Transverse colon (tissue), 4 donors: ENCODE data around the gene APLNR. TPM values are rescaled to one million over a fixed set of nuclear protein-coding genes. Genes with fewer than 3 reads are reported as not detected.

Experiments used
- DNase-seq: peaks from one replicate; pipeline ENCODE4 v3.0.0-alpha.2; 2019
- H3K27ac ChIP-seq, 4 donors: fragments of 200-600 bp; sonication (generic); 2 replicates each; pipeline ENCODE4 v1.5.1; 2016 to 2018; ENCODE audit warnings: inconsistent platforms in 4 of 4
- H3K27me3 ChIP-seq: fragments of 200-600 bp; sonication (generic); 2 replicates; pipeline ENCODE4 v1.5.1; 2017; ENCODE audit warnings: inconsistent platforms
- H3K36me3 ChIP-seq, 4 donors: fragments of 200-600 bp; sonication (generic); 2 replicates each; pipeline ENCODE4 v1.5.1; 2017 to 2019; ENCODE audit warnings: inconsistent platforms in 4 of 4
- H3K4me1 ChIP-seq, 4 donors: fragments of 200-600 bp; sonication (generic); 2 replicates each; pipeline ENCODE4 v1.5.1; 2017 to 2020; ENCODE audit warnings: inconsistent platforms in 4 of 4
- H3K4me3 ChIP-seq, 4 donors: fragments of 200-600 bp; sonication (generic); 1 replicate in 1 of 4; 2 replicates in 3 of 4; pipeline versions ENCODE4 v1.5.1 to v1.6.1; 2017 to 2019; ENCODE audit warnings: inconsistent platforms in 4 of 4
- H3K9me3 ChIP-seq, 2 donors: fragments of 200-600 bp; sonication (generic); 2 replicates each; pipeline ENCODE4 v1.5.1; 2017 to 2019; ENCODE audit warnings: inconsistent platforms in 2 of 2
- CTCF ChIP-seq, 5 experiments: fragments of 200-600 bp in 3 of 5; fragments of 450-650 bp in 2 of 5; sonication (generic) in 3 of 5; IDR thresholded peaks; 1 replicate in 2 of 5; 2 replicates in 3 of 5; pipeline ENCODE4 v1.5.1; 2016 to 2017; ENCODE audit warnings: antibody characterized with exemption in 5 of 5, inconsistent platforms in 3 of 5, mild to moderate bottlenecking in 2 of 5, moderate library complexity in 1 of 5
- EP300 ChIP-seq: sonication (generic); formaldehyde crosslinking; IDR thresholded peaks from one replicate; pipeline ENCODE4 v1.6.1; 2017; ENCODE audit warnings: antibody characterized with exemption, low read depth
- POLR2A ChIP-seq: fragments of 450-650 bp; IDR thresholded peaks from one replicate; pipeline ENCODE4 v1.6.1; 2016; ENCODE audit warnings: antibody characterized with exemption, mild to moderate bottlenecking, moderate library complexity
- POLR2AphosphoS5 ChIP-seq, 3 donors: sonication (generic); formaldehyde crosslinking; IDR thresholded peaks; one replicate each; pipeline ENCODE4 v1.6.1; 2016; ENCODE audit warnings: antibody characterized with exemption in 3 of 3
- WGBS, 2 donors: methylation state at CpG; one replicate each; pipeline ENCODE4 v1.1.5; 2018; ENCODE audit warnings: low coverage in 1 of 2; 5-methylcytosine and 5-hydroxymethylcytosine counted together
- in situ Hi-C, 4 donors: fragments of 200-750 bp; cut with MboI; loops; one replicate each; pipeline versions ENCODE4 v1.15.0 to v1.15.1; 2017; ENCODE audit warnings: low sequenced_read_pairs in 3 of 4, low pct_ligation_motif_present in 1 of 4, low pct_unique_long_range_greater_than_20kb in 1 of 4
- intact Hi-C: fragments of 100-400 bp; cut with DNase I; formaldehyde crosslinking; loops from one replicate; pipeline ENCODE4 v1.15.1; 2023; ENCODE audit warnings: low total_unique reads
- total RNA-seq, 4 donors: library from RNA; depleted of rRNA; stranded (reverse); fragments of >200 nt; gene quantifications; one replicate each; pipeline ENCODE4 v1.1.0, GENCODE V29; 2016

Gene APLNR
- total RNA-seq, 4 donors from 2014 or later, result 0.68 to 2.6 (median 2.1) TPM; not detected in 1

- peak; percentile 63 for DNase-seq
- in situ Hi-C loops (loop anchor here in 3 of 4 donors (5.0 to 10.0 kb wide), 5 partner anchors 114 to 414 kb away; no protein-coding TSS in a partner anchor), intact Hi-C loops (loop anchor here (10.0 kb wide), 1 partner anchor 404 kb away; no protein-coding TSS in a partner anchor)
- Histone ChIP-seq H3K4me3 (no peak overlapping the region), H3K27me3 (no peaks in the 10 kb centered on the region), H3K4me1 (peaks cover 2 to 5% (median 4%) of the 10 kb centered on the region in 4 donors), H3K9me3 (no peaks in the 10 kb centered on the region), H3K36me3 (no peaks in the 10 kb centered on the region), H3K27ac (peak overlapping the region in 3 of 4 donors; percentile 22 to 46 (median 26))
- TF ChIP-seq CTCF (IDR thresholded peaks at IDR 0.05), result peak; percentile 26 to 62 (median 45)
- TF ChIP-seq POLR2A, result no peak
- 0 to 38% methylated on average over 1 to 6 of the region's 9 CpGs for WGBS, 2 donors
These were observed 11.8 kb upstream of the APLNR start for GRCh38 chr11:57248780-57249383.

- intact Hi-C loops, result loop anchor here (10.0 kb wide), 1 partner anchor 400 kb away; no protein-coding TSS in a partner anchor
- Histone ChIP-seq H3K4me3 (no peak overlapping the region), H3K27me3 (no peaks in the 10 kb centered on the region), H3K36me3 (no peaks in the 10 kb centered on the region), H3K4me1 (peaks cover 1 to 8% (median 4%) of the 10 kb centered on the region in 4 donors), H3K27ac (no peak overlapping the region), H3K9me3 (no peaks in the 10 kb centered on the region)
- in situ Hi-C loops, result loop anchor here in 3 of 4 donors (5.0 to 10.0 kb wide), 5 partner anchors 110 to 410 kb away; no protein-coding TSS in a partner anchor
- TF ChIP-seq CTCF (IDR thresholded peaks at IDR 0.05), result no peak
- TF ChIP-seq POLR2A, result no peak
- TF ChIP-seq POLR2AphosphoS5 (IDR thresholded peaks at IDR 0.05), result no peak
- TF ChIP-seq EP300, result no peak
- WGBS, 2 donors, result 67% methylated on average over 3 of the region's 3 CpGs; no CpG with 5 or more reads in 1 of the 2 donors
- no peak for DNase-seq
These were observed 7.9 kb upstream of the APLNR start for GRCh38 chr11:57244911-57245310.

- H3K9me3 ChIP-seq, result no peaks in the 10 kb centered on the region
- no peaks in the 10 kb centered on the region for H3K36me3 ChIP-seq
- 68% methylated on average over 2 of the region's 2 CpGs; no CpG with 5 or more reads in 1 of the 2 donors for WGBS, 2 donors
- in situ Hi-C loops (loop anchor here in 3 of 4 donors (10.0 kb wide), 3 partner anchors 107 to 407 kb away; no protein-coding TSS in a partner anchor), intact Hi-C loops (loop anchor here (10.0 kb wide), 1 partner anchor 397 kb away; no protein-coding TSS in a partner anchor)
- no peak overlapping the region for H3K27ac ChIP-seq
- TF ChIP-seq CTCF (IDR thresholded peaks at IDR 0.05) (no peak), POLR2A (no peak), EP300 (no peak), POLR2AphosphoS5 (IDR thresholded peaks at IDR 0.05) (no peak)
- H3K27me3 ChIP-seq, result no peaks in the 10 kb centered on the region
- no peak for DNase-seq
- H3K4me3 ChIP-seq, result no peak overlapping the region
- H3K4me1 ChIP-seq, result peaks cover 0 to 6% (median 0%) of the 10 kb centered on the region in 4 donors
These were observed 4.4 kb upstream of the APLNR start for GRCh38 chr11:57241353-57241972.

DNA sequence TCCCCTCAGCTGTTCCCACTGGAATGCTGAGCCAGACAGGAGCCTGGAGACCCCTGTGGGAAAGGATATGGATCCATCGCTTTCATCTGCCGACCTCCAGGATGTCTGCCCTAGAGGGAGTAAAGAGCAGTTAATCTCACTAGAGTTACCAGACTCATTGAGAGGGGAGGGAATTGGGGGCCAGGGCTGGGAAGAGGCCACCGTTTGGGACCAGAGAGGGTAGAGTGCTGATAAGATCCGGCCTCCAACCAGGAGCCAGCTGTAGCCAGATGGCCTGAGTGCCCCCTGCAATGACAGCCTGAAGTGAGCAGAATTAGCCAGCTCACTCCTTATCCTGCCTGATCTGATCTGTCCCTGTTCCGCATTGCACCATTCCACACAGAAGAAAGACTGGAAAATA, 3.7 kb upstream of the APLNR start:
- Histone ChIP-seq H3K27me3 (no peaks in the 10 kb centered on the region), H3K4me3 (no peak overlapping the region), H3K9me3 (no peaks in the 10 kb centered on the region), H3K36me3 (no peaks in the 10 kb centered on the region), H3K27ac (no peak overlapping the region), H3K4me1 (peaks cover 0 to 6% (median 0%) of the 10 kb centered on the region in 4 donors)
- in situ Hi-C loops (loop anchor here in 3 of 4 donors (10.0 kb wide), 3 partner anchors 106 to 406 kb away; no protein-coding TSS in a partner anchor), intact Hi-C loops (loop anchor here (10.0 kb wide), 1 partner anchor 396 kb away; no protein-coding TSS in a partner anchor)
- WGBS, 2 donors, result 75% methylated on average over 5 of the region's 5 CpGs; no CpG with 5 or more reads in 1 of the 2 donors
- DNase-seq, result no peak
- TF ChIP-seq CTCF (IDR thresholded peaks at IDR 0.05) (no peak), POLR2AphosphoS5 (IDR thresholded peaks at IDR 0.05) (no peak), EP300 (no peak), POLR2A (no peak)
